Measurements from ENCODE around the gene LILRB5.
"Not testable (repeated sequence)": the region's sequence is repeated elsewhere in the genome, so short reads cannot be mapped to it uniquely, and the experiment has no call there.

DNA sequence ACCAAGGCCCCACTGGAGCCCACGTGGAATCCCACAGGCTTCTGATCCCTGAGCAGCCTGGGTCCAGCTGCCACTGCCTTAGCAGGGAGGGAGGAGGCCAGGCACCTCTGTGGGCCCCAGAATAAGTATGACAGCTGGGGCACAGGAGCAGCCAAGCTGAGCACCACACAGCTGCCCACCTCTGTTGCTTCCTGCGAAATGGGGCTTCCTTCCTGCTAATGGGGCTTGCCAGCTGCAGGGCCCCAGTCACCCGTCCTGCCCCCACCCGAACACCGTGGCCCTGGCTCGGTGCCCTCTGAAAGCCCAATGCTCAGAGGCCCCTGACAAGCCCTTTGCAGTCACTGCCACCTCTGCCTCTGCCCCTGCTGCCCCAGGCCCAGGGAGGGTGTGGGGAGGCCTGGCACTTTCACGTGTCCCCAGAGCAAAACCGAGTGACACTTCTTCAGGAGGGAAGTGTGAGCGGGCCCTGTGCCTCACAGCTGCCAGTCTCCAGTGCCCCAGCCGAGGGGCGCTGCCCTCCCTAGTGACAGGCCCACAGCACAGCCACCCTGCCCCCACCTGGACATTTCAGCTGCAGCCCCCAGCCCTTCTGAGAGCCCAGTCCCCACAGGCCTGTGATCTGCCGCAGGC is 28.5 kb upstream of the LILRB5 start:
- TF ChIP-seq, protein P1, sequence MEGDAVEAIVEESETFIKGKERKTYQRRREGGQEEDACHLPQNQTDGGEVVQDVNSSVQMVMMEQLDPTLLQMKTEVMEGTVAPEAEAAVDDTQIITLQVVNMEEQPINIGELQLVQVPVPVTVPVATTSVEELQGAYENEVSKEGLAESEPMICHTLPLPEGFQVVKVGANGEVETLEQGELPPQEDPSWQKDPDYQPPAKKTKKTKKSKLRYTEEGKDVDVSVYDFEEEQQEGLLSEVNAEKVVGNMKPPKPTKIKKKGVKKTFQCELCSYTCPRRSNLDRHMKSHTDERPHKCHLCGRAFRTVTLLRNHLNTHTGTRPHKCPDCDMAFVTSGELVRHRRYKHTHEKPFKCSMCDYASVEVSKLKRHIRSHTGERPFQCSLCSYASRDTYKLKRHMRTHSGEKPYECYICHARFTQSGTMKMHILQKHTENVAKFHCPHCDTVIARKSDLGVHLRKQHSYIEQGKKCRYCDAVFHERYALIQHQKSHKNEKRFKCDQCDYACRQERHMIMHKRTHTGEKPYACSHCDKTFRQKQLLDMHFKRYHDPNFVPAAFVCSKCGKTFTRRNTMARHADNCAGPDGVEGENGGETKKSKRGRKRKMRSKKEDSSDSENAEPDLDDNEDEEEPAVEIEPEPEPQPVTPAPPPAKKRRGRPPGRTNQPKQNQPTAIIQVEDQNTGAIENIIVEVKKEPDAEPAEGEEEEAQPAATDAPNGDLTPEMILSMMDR (conservative IDR thresholded peaks at IDR 0.05; ENCODE audit: low read depth, low read length) = not testable (repeated sequence)
- TF ChIP-seq EZH2 (IDR thresholded peaks at IDR 0.05; ENCODE audit: borderline replicate concordance, low read depth, low read length, poor library complexity, severe bottlenecking) = not testable (repeated sequence)
